PC-3 (cell line): ENCODE data around the gene SLC16A8. TPM values are rescaled to one million over a fixed set of nuclear protein-coding genes. Genes with fewer than 3 reads are reported as not detected.
"Not testable (repeated sequence)": the region's sequence is repeated elsewhere in the genome, so short reads cannot be mapped to it uniquely, and the experiment has no call there.

Source experiments
- ATAC-seq: fragments of 200-7000 bp; cut with Tn5 transposase; 2 replicates; pipeline ENCODE4 v1.9.1; 2020; ENCODE audit warnings: mild to moderate bottlenecking, moderate library complexity
- BruUV-seq: library from RNA; stranded (reverse); fragments of 400-500 nt; replicated peaks from 2 replicates; lab custom pipeline; 2021; lab: Mats Ljungman, UMichigan
- CTCF ChIA-PET: fragments of 300-600 bp; sonication (Branson Sonifier 250); formaldehyde crosslinking; loops from one replicate; lab custom pipeline; 2022; ENCODE audit warnings: antibody characterized with exemption; lab: Charles Lee
- POLR2A ChIA-PET: fragments of 300-600 bp; sonication (Branson Sonifier 250); formaldehyde crosslinking; loops from one replicate; lab custom pipeline; 2022; ENCODE audit warnings: antibody characterized with exemption; ENCODE audit not compliant: unreplicated experiment; lab: Charles Lee
- DNase-seq: peaks from one replicate; pipeline ENCODE4 v3.0.0-alpha.2; 2015
- H2AFZ ChIP-seq: fragments of 300-600 bp; sonication (generic); 2 replicates; pipeline ENCODE4 v1.6.0; 2016; ENCODE audit warnings: antibody characterized with exemption, low read length
- H3F3A ChIP-seq: fragments of 300-600 bp; sonication (generic); one replicate; pipeline ENCODE4 v1.6.0; 2017; ENCODE audit warnings: antibody characterized with exemption, low read length, control low read depth, mild to moderate bottlenecking; ENCODE audit not compliant: unreplicated experiment
- H3K27ac ChIP-seq: fragments of 300-600 bp; sonication (generic); 2 replicates; pipeline ENCODE4 v1.5.1; 2016; ENCODE audit warnings: mild to moderate bottlenecking, low read length
- H3K27me3 ChIP-seq: fragments of 300-600 bp; sonication (generic); 2 replicates; pipeline ENCODE4 v1.6.1; 2016; ENCODE audit warnings: low read length, mixed read lengths
- H3K36me3 ChIP-seq: fragments of 300-600 bp; sonication (generic); 2 replicates; pipeline ENCODE4 v1.6.1; 2016; ENCODE audit warnings: low read depth, mixed run types, low read length, mixed read lengths
- H3K4me1 ChIP-seq: fragments of 300-600 bp; sonication (generic); 2 replicates; pipeline ENCODE4 v1.5.1; 2016; ENCODE audit warnings: low read length; ENCODE audit not compliant: insufficient read depth
- H3K4me2 ChIP-seq: fragments of 300-600 bp; sonication (generic); 2 replicates; pipeline ENCODE4 v1.6.0; 2016; ENCODE audit warnings: low read length
- H3K4me3 ChIP-seq: fragments of 300-600 bp; sonication (generic); 2 replicates; pipeline ENCODE4 v1.5.1; 2016; ENCODE audit warnings: mild to moderate bottlenecking, low read length, mixed read lengths
- H3K79me2 ChIP-seq: fragments of 300-600 bp; sonication (generic); 2 replicates; pipeline ENCODE4 v1.6.1; 2017; ENCODE audit warnings: low read length, mixed read lengths
- H3K9ac ChIP-seq: fragments of 300-600 bp; sonication (generic); 2 replicates; pipeline ENCODE4 v1.6.0; 2016; ENCODE audit warnings: mild to moderate bottlenecking, low read length
- H3K9me2 ChIP-seq: fragments of 300-600 bp; sonication (generic); replicated peaks from 2 replicates; pipeline ENCODE4 v1.6.1; 2016; ENCODE audit warnings: mixed run types, low read length, mixed read lengths
- H3K9me3 ChIP-seq: fragments of 300-600 bp; sonication (generic); 2 replicates; pipeline ENCODE4 v1.6.1; 2016; ENCODE audit warnings: low read length, mixed read lengths
- H4K20me1 ChIP-seq: fragments of 300-600 bp; sonication (generic); 2 replicates; pipeline ENCODE4 v1.6.1; 2016; ENCODE audit warnings: low read length, mixed read lengths
- EZH2 ChIP-seq: fragments of 300-600 bp; sonication (generic); IDR thresholded peaks from one replicate; pipeline ENCODE4 v1.6.1; 2017; ENCODE audit warnings: antibody characterized with exemption, mild to moderate bottlenecking, low read length; ENCODE audit not compliant: unreplicated experiment
- EZH2phosphoT487 ChIP-seq: fragments of 300-600 bp; sonication (generic); IDR thresholded peaks from 2 replicates; pipeline ENCODE4 v1.6.1; 2018; ENCODE audit warnings: mild to moderate bottlenecking, antibody characterized with exemption, low read length, borderline replicate concordance
- intact Hi-C: fragments of 100-400 bp; cut with micrococcal nuclease; formaldehyde crosslinking; loops from 2 replicates; pipeline ENCODE4 v1.9.0; 2023
- total RNA-seq: library from RNA; depleted of rRNA; stranded (reverse); fragments of >200 nt; gene quantifications from 2 replicates; pipeline ENCODE4 v1.2.3, GENCODE V29; 2014
- TF ChIP-seq, protein P1 (sequence below): fragments of 300-600 bp; sonication (generic); conservative IDR thresholded peaks from 2 replicates; pipeline ENCODE4 v1.5.1; 2017; ENCODE audit warnings: antibody characterized with exemption, low read depth, mild to moderate bottlenecking, low read length

SLC16A8 gene
- total RNA-seq, 1 experiment from 2014 or later: not detected

DNA sequence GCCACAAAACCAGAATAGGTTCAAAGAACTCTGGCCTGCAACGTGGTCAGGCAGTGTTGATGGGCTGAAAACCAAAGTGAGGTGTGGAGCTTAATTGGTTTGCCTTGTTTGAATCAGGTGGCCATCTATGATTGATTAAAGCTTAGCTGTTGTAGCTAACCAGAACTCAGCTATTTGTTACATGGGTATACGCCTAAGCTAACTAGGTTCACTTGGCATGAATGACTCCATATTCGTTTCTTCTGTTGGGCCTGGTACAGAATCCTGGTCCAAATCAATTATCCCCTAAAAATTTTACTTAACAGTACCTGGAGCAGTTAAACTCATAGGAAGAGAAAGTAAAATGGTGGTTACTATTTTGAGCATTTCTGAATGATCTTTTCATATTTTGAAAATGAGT is 34.2 kb upstream of the SLC16A8 start:
- no peaks in the 10 kb centered on the region for H3F3A ChIP-seq
- DNase-seq: no peak
- H3K79me2 ChIP-seq: no peaks in the 10 kb centered on the region
- no peaks in the 10 kb centered on the region for H3K9me2 ChIP-seq
- H3K4me3 ChIP-seq: no peak overlapping the region
- ChIA-PET POLR2A (no interaction called here), CTCF (no interaction called here)
- H4K20me1 ChIP-seq: no peaks in the 10 kb centered on the region
- TF ChIP-seq, protein P1, sequence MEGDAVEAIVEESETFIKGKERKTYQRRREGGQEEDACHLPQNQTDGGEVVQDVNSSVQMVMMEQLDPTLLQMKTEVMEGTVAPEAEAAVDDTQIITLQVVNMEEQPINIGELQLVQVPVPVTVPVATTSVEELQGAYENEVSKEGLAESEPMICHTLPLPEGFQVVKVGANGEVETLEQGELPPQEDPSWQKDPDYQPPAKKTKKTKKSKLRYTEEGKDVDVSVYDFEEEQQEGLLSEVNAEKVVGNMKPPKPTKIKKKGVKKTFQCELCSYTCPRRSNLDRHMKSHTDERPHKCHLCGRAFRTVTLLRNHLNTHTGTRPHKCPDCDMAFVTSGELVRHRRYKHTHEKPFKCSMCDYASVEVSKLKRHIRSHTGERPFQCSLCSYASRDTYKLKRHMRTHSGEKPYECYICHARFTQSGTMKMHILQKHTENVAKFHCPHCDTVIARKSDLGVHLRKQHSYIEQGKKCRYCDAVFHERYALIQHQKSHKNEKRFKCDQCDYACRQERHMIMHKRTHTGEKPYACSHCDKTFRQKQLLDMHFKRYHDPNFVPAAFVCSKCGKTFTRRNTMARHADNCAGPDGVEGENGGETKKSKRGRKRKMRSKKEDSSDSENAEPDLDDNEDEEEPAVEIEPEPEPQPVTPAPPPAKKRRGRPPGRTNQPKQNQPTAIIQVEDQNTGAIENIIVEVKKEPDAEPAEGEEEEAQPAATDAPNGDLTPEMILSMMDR: no peak
- TF ChIP-seq EZH2phosphoT487 (no peak), EZH2 (no peak)
- no peak overlapping the region for H2AFZ ChIP-seq
- intact Hi-C loops: loop anchor here (10.0 kb wide), 1 partner anchor 97 kb away; no protein-coding TSS in a partner anchor
- no peak overlapping the region for H3K9ac ChIP-seq
- H3K27me3 ChIP-seq: no peaks in the 10 kb centered on the region
- H3K9me3 ChIP-seq: no peaks in the 10 kb centered on the region
- no peaks in the 10 kb centered on the region for H3K36me3 ChIP-seq
- no TSS peak for BruUV-seq
- no peak for ATAC-seq
- H3K4me2 ChIP-seq: no peak overlapping the region
- no peaks in the 10 kb centered on the region; the same call in 1 of the 2 replicates for H3K4me1 ChIP-seq
- H3K27ac ChIP-seq: no peak overlapping the region

DNA sequence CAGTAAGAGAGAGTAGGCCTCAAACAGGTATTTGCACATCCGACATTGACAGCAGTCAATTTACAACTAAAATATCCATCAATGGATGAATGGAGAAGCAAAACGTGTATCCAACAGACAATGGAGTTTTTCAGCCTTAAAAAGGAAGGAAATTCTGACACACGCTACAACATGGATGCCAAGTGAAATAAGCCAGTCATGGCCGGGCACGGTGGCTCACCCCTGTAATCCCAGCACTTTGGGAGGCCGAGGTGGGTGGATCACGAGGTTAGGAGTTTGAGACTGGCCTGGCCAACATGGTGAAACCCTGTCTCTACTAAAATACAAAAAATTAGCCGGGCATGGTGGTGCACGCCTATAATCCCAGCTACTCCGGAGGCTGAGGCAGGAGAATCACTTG is 33.6 kb upstream of the SLC16A8 start:
- H3K9ac ChIP-seq, H3K4me3 ChIP-seq, H3F3A ChIP-seq, H3K27me3 ChIP-seq, BruUV-seq, ATAC-seq, H3K36me3 ChIP-seq, POLR2A ChIA-PET, H3K9me3 ChIP-seq, H2AFZ ChIP-seq, H3K79me2 ChIP-seq, H3K4me2 ChIP-seq, CTCF ChIA-PET, H3K27ac ChIP-seq, H3K4me1 ChIP-seq, H4K20me1 ChIP-seq, H3K9me2 ChIP-seq, DNase-seq: not testable (repeated sequence)
- intact Hi-C loops: loop anchor here (10.0 kb wide), 1 partner anchor 97 kb away; no protein-coding TSS in a partner anchor

DNA sequence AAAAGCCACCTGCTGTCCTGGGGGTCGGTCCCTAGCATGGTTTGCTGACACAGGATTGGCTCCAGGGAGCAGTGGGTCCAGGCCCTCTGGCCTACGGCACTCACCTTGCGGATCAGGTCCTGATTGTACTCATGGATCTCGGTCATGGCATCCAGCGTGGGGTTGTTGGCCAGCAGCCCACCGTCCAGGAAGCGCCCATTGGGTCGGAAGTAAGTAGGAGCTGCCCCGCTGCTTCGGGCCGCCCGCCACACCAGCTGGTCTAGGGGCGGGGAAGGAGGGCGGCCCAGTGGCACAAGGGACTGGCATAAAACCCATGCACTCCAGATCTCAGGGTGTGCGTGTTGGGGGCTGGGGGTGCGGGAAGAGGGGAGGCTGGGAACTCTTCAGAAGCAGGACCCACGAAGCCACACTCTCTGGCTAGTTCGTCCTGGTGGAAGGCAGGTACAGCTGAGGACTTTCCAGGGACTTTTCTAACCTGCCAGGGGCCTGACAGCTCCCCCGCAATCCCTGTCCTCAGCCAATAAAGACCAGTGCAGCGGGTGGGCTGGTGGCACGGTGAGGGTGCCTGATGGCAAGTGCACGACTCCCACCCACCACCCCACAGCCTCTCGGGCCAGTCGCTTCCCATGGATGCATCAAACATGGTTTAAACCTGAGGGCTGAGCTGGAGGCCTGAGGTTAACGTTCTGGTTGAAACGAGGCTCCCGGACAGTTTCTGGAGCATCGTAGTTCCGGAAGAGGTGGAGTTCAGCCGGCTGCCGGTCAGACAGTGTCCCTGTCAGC is 31.6 kb upstream of the SLC16A8 start:
- CTCF ChIA-PET: no interaction called here
- no peaks in the 10 kb centered on the region; the same call in 1 of the 2 replicates for H3K4me1 ChIP-seq
- H3K9me3 ChIP-seq: no peaks in the 10 kb centered on the region
- no peaks in the 10 kb centered on the region for H3F3A ChIP-seq
- intact Hi-C loops: loop anchor here (10.0 kb wide), 1 partner anchor 99 kb away; no protein-coding TSS in a partner anchor
- H3K9me2 ChIP-seq: no peaks in the 10 kb centered on the region
- no peak overlapping the region for H3K4me2 ChIP-seq
- no TSS peak for BruUV-seq
- TF ChIP-seq, protein P1: no peak
- TF ChIP-seq EZH2: no peak
- no peak overlapping the region for H3K4me3 ChIP-seq
- H3K9ac ChIP-seq: no peak overlapping the region
- H3K27me3 ChIP-seq: no peaks in the 10 kb centered on the region
- no peaks in the 10 kb centered on the region for H3K79me2 ChIP-seq
- no peaks in the 10 kb centered on the region for H4K20me1 ChIP-seq
- no peaks in the 10 kb centered on the region for H3K36me3 ChIP-seq
- no peak overlapping the region for H2AFZ ChIP-seq
- POLR2A ChIA-PET: no interaction called here
- no peak overlapping the region for H3K27ac ChIP-seq
- DNase-seq (no peak), ATAC-seq (no peak)
